Measurements from ENCODE around the gene AUTS2.

DNA sequence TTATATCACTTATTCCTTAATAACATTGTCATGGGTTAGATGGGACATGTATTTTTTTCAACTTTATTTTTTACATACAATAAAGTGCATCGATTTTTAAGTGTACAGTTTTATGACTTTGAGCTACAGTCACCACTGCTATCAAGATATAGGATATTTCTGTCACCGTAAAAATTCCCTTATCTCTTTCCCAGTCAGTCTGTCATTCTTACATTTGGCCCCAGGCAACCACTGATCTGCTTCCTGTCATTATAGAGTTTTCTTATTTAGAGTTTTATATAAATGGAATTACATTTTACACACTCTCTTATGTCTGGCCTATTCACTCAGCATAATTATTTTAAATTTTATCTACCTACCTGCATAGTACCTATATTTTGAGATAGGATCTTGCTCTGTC lies 145.2 kb downstream of the AUTS2 start:
- TF ChIP-seq YY1 (IDR thresholded peaks at IDR 0.05; ENCODE audit: insufficient read depth, insufficient read length) (no peak), ZNF274 (IDR thresholded peaks at IDR 0.05; ENCODE audit: low read depth, low read length) (no peak)
